IPS-18a (cell line): ENCODE data around the gene DOK5.

ENCODE experiments used
- H3K27ac ChIP-seq: one replicate; pipeline ENCODE4 v1.5.1; 2013; ENCODE audit warnings: low read length
- H3K27me3 ChIP-seq: one replicate; pipeline ENCODE4 v1.6.1; 2013; ENCODE audit warnings: mild to moderate bottlenecking, low read length; ENCODE audit not compliant: control insufficient read depth, insufficient read depth
- H3K36me3 ChIP-seq: one replicate; pipeline ENCODE4 v1.6.1; 2013; ENCODE audit warnings: low read depth, low read length; ENCODE audit not compliant: control insufficient read depth
- H3K4me1 ChIP-seq: one replicate; pipeline ENCODE4 v1.6.1; 2013; ENCODE audit warnings: low read depth, low read length; ENCODE audit not compliant: control insufficient read depth
- H3K4me3 ChIP-seq: one replicate; pipeline ENCODE4 v1.5.1; 2013; ENCODE audit warnings: low read length
- H3K9ac ChIP-seq: one replicate; pipeline ENCODE4 v1.6.1; 2013; ENCODE audit warnings: mild to moderate bottlenecking, low read length, moderate library complexity
- H3K9me3 ChIP-seq: one replicate; pipeline ENCODE4 v1.6.1; 2013; ENCODE audit warnings: low read depth, low read length; ENCODE audit not compliant: control insufficient read depth

DOK5 gene

DNA sequence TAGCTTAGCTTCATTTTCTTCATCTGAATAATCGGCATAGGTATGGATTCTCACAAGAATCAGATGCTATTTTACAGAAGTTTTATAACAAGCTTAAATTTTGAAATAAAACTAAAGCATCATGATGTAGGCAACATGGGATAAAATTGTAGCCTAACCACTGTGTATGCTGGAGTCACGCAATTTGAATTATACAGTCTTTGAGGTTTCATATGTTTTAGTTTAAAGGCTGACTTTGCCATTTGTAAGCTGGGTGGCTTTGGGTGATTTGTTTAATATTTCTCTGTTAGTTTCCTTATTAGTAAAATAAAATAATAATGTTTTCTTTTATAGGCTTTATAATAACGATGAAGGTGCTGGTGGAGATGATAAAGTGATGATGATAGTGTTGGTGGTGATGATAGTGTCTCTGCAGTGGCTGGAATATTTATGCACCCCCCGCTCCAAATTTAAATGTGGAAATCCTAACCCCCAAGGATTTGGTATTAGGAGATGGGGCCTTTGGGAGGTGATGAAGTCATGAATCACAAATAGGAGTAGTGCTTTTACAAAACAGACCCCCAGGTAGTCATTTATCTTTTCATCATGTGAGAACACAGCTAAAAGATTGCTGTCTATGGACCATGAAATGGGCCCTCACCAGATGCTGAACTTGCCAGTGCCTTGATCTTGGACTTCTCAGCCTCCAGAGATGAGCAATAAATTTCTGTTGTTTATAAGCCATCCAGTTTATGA, 42.0 kb downstream of the DOK5 start:
- Histone ChIP-seq H3K4me3 (no peak overlapping the region), H3K9me3 (no peaks in the 10 kb centered on the region), H3K27me3 (no peaks in the 10 kb centered on the region), H3K4me1 (peaks cover 9% of the 10 kb centered on the region), H3K36me3 (no peaks in the 10 kb centered on the region), H3K27ac (no peak overlapping the region), H3K9ac (no peak overlapping the region)

DNA sequence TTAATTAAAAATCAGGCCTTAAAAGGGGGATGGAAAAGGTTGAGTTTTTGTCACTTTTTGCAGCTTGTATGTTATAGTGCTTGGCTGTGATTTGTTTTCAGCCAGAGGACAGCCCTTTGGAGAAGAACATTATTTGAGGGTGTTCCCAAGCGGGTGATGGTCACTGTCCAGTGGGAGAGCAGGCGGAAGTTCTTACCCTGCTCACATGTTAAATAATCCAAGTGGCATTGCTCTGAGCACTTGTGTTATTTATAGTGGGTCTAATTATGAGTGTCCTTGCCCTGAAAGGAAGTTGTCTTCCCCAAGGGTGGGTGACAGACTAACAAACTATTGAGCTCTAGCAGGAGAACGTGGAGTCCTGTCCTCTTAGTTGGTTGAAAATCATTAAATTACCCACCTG, 49.5 kb downstream of the DOK5 start:
- no peak overlapping the region for H3K27ac ChIP-seq

DNA sequence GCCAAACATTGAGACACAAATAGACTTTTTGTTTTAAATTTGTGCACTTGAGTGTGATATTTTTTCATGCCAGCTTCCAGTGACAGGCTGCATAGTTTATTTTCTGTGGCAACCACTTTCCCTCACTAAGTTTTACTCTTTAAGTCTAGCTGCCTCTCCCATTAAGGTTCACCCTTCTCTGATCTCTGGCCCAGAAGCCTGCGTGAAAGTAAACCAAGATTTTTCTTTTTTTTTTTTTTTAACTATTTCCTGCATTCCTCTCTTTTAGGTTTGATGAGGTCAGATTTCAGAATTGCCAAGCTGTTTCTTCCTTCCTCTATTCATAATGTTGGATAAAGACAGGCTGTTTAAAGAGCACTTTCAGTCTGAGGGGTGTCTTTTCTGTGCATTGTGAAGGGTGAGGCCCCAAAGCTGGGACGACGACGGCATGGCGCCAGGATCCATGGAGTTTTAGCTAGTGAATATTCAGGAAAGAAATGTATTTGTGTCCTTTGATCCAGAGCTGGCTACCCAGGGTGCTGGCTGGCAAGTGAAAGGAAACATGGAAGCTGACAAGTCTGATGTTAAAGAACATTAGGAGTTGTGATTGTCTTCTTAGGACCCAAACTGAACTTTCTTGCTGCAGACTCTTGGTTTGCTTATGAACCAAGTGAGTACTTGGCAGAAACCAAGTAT, 50.7 kb downstream of the DOK5 start:
- Histone ChIP-seq H3K9ac (no peak overlapping the region), H3K36me3 (no peaks in the 10 kb centered on the region), H3K4me1 (peaks cover 24% of the 10 kb centered on the region), H3K4me3 (no peak overlapping the region), H3K27me3 (no peaks in the 10 kb centered on the region), H3K9me3 (no peaks in the 10 kb centered on the region), H3K27ac (no peak overlapping the region)

More for the DNA sequence above, 49.5 kb downstream of the DOK5 start:
- no peak overlapping the region for H3K4me3 ChIP-seq
- no peaks in the 10 kb centered on the region for H3K36me3 ChIP-seq
- H3K9me3 ChIP-seq = no peaks in the 10 kb centered on the region
- H3K9ac ChIP-seq = no peak overlapping the region
- no peaks in the 10 kb centered on the region for H3K27me3 ChIP-seq
- peaks cover 24% of the 10 kb centered on the region for H3K4me1 ChIP-seq

DNA sequence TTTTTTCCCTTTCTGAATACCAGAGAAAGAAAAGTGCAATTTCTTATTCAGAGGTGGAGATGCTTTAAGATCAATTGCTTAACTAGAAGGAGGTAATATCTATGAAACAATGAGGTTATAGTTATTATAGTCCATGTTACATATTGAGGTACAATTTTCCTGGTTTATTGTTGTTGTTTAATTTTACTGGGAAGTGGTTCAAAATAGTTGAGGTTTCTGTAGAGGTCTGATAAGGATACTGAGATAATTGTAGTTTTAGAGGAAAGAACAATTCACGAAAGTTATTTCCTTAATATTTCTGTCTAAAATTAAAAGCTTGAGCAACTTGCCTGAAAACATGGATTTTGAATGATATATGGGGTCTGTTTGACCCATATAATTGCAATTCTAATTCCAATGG, 51.4 kb downstream of the DOK5 start:
- Histone ChIP-seq H3K9ac (no peak overlapping the region), H3K27me3 (no peaks in the 10 kb centered on the region), H3K4me1 (peaks cover 24% of the 10 kb centered on the region), H3K36me3 (no peaks in the 10 kb centered on the region), H3K9me3 (no peaks in the 10 kb centered on the region), H3K27ac (no peak overlapping the region), H3K4me3 (no peak overlapping the region)

DNA sequence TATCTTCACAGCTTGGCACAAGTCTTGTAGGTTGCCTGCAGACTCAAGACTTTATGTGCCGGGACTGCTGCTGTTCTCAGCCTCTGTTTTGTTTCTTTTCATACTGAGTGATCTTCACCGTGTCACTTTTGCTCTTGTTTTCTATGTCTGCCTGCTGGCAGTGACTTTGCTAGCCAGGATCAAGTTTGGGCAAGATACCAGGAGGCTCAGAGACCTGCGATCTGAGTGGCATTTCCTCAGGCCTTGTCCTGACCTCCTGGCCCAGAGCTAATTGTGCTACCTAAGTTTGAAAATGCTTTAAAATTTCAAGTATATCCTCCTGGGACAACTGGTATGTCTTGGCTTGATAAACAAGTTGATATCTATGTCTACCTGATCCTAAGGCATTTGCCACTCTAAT, 57.2 kb downstream of the DOK5 start:
- H3K27me3 ChIP-seq = no peaks in the 10 kb centered on the region
- H3K36me3 ChIP-seq = no peaks in the 10 kb centered on the region
- H3K4me3 ChIP-seq = no peak overlapping the region
- H3K27ac ChIP-seq = no peak overlapping the region
- no peak overlapping the region for H3K9ac ChIP-seq
- H3K9me3 ChIP-seq = no peaks in the 10 kb centered on the region
- H3K4me1 ChIP-seq = no peaks in the 10 kb centered on the region

DNA sequence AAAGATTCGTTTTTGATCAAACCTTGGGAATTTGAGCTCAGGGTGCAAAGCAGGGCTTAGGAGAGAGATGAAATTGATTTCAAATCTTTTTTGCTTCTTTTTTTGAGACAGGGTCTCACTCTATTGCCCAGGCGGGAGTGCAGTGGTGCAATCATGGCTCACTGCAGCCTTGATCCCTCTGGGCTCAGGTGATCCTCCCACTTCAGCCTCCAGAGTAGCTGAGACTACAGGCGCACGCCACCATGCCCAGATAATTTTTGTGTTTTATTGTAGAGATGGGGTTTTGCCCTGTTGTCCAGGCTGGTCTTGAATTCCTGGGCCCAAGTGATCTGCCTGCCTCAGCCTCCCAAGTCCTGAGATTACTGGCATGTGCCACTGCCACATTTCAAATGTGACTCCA, 58.7 kb downstream of the DOK5 start:
- no peaks in the 10 kb centered on the region for H3K27me3 ChIP-seq
- peaks cover 4% of the 10 kb centered on the region for H3K9me3 ChIP-seq
- no peak overlapping the region for H3K27ac ChIP-seq
- no peaks in the 10 kb centered on the region for H3K36me3 ChIP-seq
- no peak overlapping the region for H3K9ac ChIP-seq
- H3K4me3 ChIP-seq = no peak overlapping the region
- no peaks in the 10 kb centered on the region for H3K4me1 ChIP-seq

DNA sequence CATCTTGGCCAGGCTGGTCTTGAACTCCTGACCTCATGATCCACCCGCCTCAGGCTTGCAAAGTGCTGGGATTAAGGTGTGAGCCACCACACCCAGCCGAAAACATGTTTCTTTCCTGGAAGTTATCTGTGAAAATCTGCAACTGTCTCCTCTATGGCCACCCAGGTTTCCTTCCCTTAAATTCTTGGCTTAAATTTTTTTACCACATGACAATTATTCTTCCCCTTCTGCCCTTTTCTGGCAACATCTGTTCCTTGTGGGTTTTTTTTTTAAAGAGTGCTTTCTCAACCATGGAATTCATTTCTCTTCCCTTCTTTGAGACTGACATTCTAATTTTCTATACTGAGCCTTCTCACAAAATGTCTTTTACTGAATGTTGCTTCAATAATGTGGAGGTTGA, 59.6 kb downstream of the DOK5 start:
- Histone ChIP-seq H3K9me3 (peaks cover 4% of the 10 kb centered on the region), H3K9ac (no peak overlapping the region), H3K36me3 (no peaks in the 10 kb centered on the region), H3K27me3 (no peaks in the 10 kb centered on the region), H3K27ac (no peak overlapping the region), H3K4me3 (no peak overlapping the region), H3K4me1 (no peaks in the 10 kb centered on the region)

DNA sequence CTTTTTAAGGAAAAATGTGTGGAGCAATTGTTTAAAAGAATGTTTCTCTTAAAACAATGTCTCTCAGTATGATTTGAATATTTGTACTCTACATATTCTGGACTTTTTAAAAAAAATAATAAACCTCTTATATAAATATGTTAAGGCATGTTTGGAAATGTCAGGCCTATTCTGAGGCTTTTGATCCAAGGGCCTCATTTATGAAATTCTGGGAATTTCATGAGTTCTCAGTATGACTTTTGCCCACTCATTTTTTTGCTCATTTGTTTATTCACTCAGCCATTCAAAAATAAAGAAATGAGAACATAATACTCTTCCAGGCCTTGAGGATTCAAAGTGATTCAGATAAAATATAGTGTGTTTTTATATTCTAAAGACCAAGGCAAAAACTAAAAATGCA, 60.4 kb downstream of the DOK5 start:
- Histone ChIP-seq H3K36me3 (no peaks in the 10 kb centered on the region), H3K27ac (no peak overlapping the region), H3K4me1 (no peaks in the 10 kb centered on the region), H3K9me3 (peaks cover 4% of the 10 kb centered on the region), H3K9ac (no peak overlapping the region), H3K4me3 (no peak overlapping the region), H3K27me3 (no peaks in the 10 kb centered on the region)

DNA sequence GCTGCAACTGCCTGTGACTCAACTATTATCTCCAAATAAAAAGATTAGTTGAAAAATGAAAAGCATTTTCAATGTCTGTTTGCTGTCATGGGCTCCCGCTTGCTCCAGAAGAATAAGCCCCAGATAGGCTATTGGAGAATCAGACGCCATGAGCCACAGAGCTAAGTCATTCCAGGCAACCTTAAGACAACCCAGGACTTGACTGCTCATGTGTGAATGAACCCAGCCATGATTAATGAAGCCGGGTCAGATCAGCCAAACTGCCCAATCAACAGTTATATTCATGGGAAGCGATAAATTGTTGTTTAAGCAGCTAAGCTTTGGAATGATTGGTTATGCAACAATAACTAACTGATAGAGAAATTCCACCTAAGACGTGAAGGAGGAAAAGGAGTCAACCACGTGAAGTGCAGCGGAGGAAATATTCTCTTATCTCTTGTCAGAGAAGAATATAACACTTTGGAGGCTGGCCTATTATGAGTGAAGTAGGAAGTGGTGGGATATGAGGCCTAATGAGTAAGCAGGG, 64.2 kb downstream of the DOK5 start:
- Histone ChIP-seq H3K9me3 (peaks cover 4% of the 10 kb centered on the region), H3K36me3 (no peaks in the 10 kb centered on the region), H3K27ac (no peak overlapping the region), H3K4me1 (no peaks in the 10 kb centered on the region), H3K9ac (no peak overlapping the region), H3K27me3 (no peaks in the 10 kb centered on the region), H3K4me3 (no peak overlapping the region)

DNA sequence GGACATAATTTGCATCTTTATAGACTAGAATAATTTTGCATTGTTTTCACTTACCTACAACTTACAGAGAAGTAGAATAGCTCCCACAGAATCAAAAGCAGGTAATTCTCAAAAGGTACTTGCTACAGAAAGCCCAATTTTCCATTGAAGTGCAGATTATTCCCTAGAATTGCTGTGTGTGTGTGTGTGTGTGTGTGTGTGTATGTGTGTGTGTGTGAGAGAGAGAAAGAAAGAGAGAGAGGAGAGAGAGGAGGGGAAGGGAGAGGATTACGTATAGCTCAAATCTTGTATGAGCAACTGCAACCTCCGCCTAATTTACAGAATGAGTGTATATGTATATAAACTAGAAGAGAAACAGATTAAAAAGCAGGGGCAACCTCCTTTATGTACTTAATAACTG, 68.0 kb downstream of the DOK5 start:
- H3K27me3 ChIP-seq = no peaks in the 10 kb centered on the region
- no peak overlapping the region for H3K4me3 ChIP-seq
- no peak overlapping the region for H3K27ac ChIP-seq
- H3K36me3 ChIP-seq = no peaks in the 10 kb centered on the region
- peaks cover 4% of the 10 kb centered on the region for H3K9me3 ChIP-seq
- no peak overlapping the region for H3K9ac ChIP-seq
- peaks cover 8% of the 10 kb centered on the region for H3K4me1 ChIP-seq

DNA sequence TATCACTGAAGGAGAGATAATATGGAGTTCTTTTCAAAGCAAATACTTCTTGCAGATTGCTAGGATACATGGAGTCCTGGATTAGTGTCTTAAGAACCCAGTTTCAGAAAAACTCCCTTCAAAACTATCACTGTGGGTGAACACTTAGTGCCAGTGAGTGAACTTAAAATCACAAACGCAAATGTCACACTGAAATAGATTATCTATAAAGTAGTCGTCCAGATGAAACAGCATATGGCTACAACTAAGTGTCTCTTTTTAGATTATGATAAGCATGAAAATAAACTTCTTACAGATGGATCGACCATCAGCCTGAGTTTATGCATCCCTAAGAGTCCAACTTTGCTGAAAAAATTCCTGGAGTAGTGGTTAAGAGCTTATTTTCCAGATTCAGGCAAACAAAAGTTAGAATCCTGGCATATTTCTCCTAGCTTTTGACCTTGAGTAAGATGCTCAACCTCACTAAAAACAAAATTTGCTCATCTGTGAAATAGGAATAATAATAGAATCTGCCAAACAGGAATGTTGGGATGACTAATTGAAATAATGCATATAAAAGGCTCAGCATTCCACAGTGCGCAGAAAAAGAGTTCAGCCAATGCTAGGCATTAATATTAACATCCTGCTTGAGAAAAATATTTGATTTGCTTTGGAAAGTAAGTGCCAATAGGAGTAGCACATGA, 70.4 kb downstream of the DOK5 start:
- no peak overlapping the region for H3K27ac ChIP-seq

More for the DNA sequence above, 70.4 kb downstream of the DOK5 start:
- no peak overlapping the region for H3K4me3 ChIP-seq
- H3K4me1 ChIP-seq = peaks cover 8% of the 10 kb centered on the region
- H3K9me3 ChIP-seq = no peaks in the 10 kb centered on the region
- H3K36me3 ChIP-seq = no peaks in the 10 kb centered on the region
- H3K27me3 ChIP-seq = no peaks in the 10 kb centered on the region
- H3K9ac ChIP-seq = no peak overlapping the region
